H1 (cell line): ENCODE results near the gene FOXN4. TPM values are rescaled to one million over a fixed set of nuclear protein-coding genes. Genes with fewer than 3 reads are reported as not detected.

Source experiments
- BRCA1 ChIP-seq: IDR thresholded peaks from 2 replicates; pipeline ENCODE4 v1.6.1; 2012; ENCODE audit warnings: low read depth, low read length, improper control_type of control experiment
- EP300 ChIP-seq, 2 experiments: IDR thresholded peaks; 1 replicate in 1 of 2; 2 replicates in 1 of 2; pipeline ENCODE4 v1.6.1; 2011 to 2012; ENCODE audit warnings: low read depth in 2 of 2, low read length in 2 of 2, mild to moderate bottlenecking in 2 of 2, borderline replicate concordance in 1 of 2, inconsistent platforms in 1 of 2, moderate library complexity in 1 of 2
- KDM5A ChIP-seq: fragments of 200-600 bp; IDR thresholded peaks from 2 replicates; pipeline ENCODE4 v1.7.1; 2012; ENCODE audit warnings: mild to moderate bottlenecking, low read length, inconsistent platforms, mixed read lengths
- SP4 ChIP-seq: IDR thresholded peaks from 2 replicates; pipeline ENCODE4 v1.6.1; 2012; ENCODE audit warnings: low read length, inconsistent platforms
- SUZ12 ChIP-seq: fragments of 200-600 bp; sonication (generic); IDR thresholded peaks from 2 replicates; pipeline ENCODE4 v1.6.1; 2012; ENCODE audit warnings: mild to moderate bottlenecking, inconsistent platforms, low read length, moderate library complexity, mixed read lengths
- polyA plus RNA-seq, 7 experiments: library from polyadenylated mRNA; depleted of rRNA in 3 of 7; stranded (reverse) in 5 of 7; unstranded in 2 of 7; fragments of >200 nt in 5 of 7; fragments of 200-250 nt in 2 of 7; gene quantifications; 1 replicate in 5 of 7; 2 replicates in 1 of 7; 4 replicates in 1 of 7; pipeline versions ENCODE4 v1.2.1 to v1.2.3, GENCODE V29; 2011 to 2013; ENCODE audit warnings: missing spikeins in 2 of 7, mixed read lengths in 2 of 7
- total RNA-seq: library from RNA; stranded (reverse); fragmentation: NEBNext Ultra II Directional; extraction: Animal tissue kit (Norgen Biotek cat#: 25700); gene quantifications from 2 replicates; pipeline ENCODE4 v1.2.1, GENCODE V29; 2021

Gene FOXN4
- total and polyA plus RNA-seq, 2 of the 8 experiments (the other 6 are each of a cell fraction or from before 2014, with no cell fraction given) = 0.26 to 0.29 TPM

GRCh38 chr12:109232731-109233130 is 76.4 kb downstream of the FOXN4 start (continued):
- no peak for TF ChIP-seq BRCA1
- TF ChIP-seq KDM5A = no peak
- no peak for TF ChIP-seq EP300 (IDR thresholded peaks at IDR 0.05; ENCODE audit: borderline replicate concordance in 1 of 2, low read depth in 2 of 2, low read length in 2 of 2)
- no peak for TF ChIP-seq SUZ12
- TF ChIP-seq SP4 = no peak
